Globus pallidus (tissue), 1 donor: ENCODE measurements around the gene AFF1.

Source experiments
- DNase-seq: peaks from one replicate; pipeline ENCODE4 v3.0.0-alpha.2; 2015; ENCODE audit warnings: low spot score

The AFF1 gene

GRCh38 chr4:86955888-86956451, 21.2 kb downstream of the AFF1 start:
- no peak for DNase-seq

- no peak for DNase-seq
These were observed 22.4 kb downstream of the AFF1 start for GRCh38 chr4:86957215-86957614.

GRCh38 chr4:86959588-86960500, 25.0 kb downstream of the AFF1 start:
- DNase-seq: no peak

- DNase-seq: no peak
These were observed 25.7 kb downstream of the AFF1 start for GRCh38 chr4:86960557-86960961.

GRCh38 chr4:86961116-86961515, 26.3 kb downstream of the AFF1 start:
- no peak for DNase-seq

GRCh38 chr4:86961605-86962295, 26.9 kb downstream of the AFF1 start:
- DNase-seq: no peak

- no peak for DNase-seq
These were observed 28.9 kb downstream of the AFF1 start for GRCh38 chr4:86963697-86964096.

GRCh38 chr4:86965019-86965976, 30.5 kb downstream of the AFF1 start:
- DNase-seq: no peak

- no peak for DNase-seq
These were observed 32.3 kb downstream of the AFF1 start for GRCh38 chr4:86967073-86967472.

- no peak for DNase-seq
These were observed 33.0 kb downstream of the AFF1 start for GRCh38 chr4:86967798-86968197.

- no peak for DNase-seq
These were observed 33.7 kb downstream of the AFF1 start for GRCh38 chr4:86968547-86968946.

- DNase-seq: no peak
These were observed 35.9 kb downstream of the AFF1 start for GRCh38 chr4:86970447-86971354.

GRCh38 chr4:86971355-86971683, 36.5 kb downstream of the AFF1 start:
- DNase-seq: no peak

- DNase-seq: no peak
These were observed 38.2 kb downstream of the AFF1 start for GRCh38 chr4:86972997-86973396.

GRCh38 chr4:86973668-86974067, 38.9 kb downstream of the AFF1 start:
- DNase-seq: no peak

- DNase-seq: no peak
These were observed 39.8 kb downstream of the AFF1 start for GRCh38 chr4:86974551-86974994.

- DNase-seq: no peak
These were observed 41.1 kb downstream of the AFF1 start for GRCh38 chr4:86975927-86976326.

- DNase-seq: no peak
These were observed 42.1 kb downstream of the AFF1 start for GRCh38 chr4:86976801-86977485.

GRCh38 chr4:86977621-86978184, 42.9 kb downstream of the AFF1 start:
- no peak for DNase-seq

GRCh38 chr4:86978709-86979108, 43.9 kb downstream of the AFF1 start:
- no peak for DNase-seq
